ENCODE measurements around the gene NFIB.

Gene NFIB

DNA sequence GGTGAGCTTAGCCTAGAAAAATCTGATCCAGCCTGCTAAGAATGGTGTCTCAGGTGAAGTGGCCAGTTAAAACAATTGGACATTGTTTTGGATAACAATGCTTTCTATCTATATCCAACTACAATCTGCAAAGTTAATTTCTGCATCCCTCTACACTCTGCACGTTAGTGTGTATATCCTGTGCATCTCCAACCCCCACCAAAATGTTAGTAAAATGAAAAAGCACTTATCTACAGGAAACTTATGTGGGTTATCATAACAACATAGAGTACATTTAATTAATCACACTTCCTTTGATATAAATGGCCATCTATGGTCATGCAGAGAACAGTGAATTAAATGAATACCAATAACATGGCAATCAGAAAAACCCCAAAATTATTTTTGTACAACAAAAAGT, 158.7 kb downstream of the NFIB start:
- DNase-seq (ENCODE audit: low read depth in 2 of 2) = no peak

DNA sequence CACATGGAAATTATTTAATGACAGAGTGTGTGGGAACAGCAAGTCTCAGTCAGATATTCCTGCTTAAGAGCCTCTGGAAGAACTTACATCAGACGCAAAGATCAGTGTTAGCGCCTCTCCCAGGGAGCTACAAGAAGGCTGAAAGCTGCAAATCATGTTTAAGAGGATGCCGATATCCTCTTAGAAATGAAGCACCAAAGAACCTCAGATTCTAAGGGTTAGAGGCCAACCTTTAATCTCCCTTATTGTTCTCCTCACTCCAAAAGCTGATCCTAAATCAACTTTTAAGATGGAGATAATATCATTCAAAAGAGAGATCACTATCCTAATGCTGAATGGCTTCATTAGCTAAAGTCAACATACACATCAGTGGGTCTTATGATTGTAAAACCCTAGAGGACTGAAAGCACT, 160.6 kb downstream of the NFIB start:
- DNase-seq (ENCODE audit: low read depth in 2 of 2) = peak in 1 of 2 experiments; percentile 36

DNA sequence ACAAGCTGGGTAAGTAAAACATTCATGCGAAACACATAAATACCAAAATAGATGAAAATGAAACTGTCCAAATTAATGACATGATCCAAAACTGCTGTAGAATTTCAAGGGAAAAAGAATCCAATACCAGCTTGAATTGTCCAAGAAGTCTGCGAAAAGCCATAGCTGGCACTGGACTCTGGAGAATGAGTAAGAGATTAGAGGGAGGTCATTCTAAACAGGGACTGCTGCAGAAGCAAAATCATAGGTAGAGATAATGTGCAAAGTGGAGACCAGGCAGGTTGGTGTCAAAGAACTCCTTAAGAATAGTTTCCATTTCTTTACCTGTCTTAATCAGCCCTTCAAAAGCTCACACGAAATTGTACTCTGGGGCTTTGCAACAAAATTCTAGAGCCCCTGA, 162.5 kb downstream of the NFIB start:
- no peak for DNase-seq (ENCODE audit: low read depth in 2 of 2)

DNA sequence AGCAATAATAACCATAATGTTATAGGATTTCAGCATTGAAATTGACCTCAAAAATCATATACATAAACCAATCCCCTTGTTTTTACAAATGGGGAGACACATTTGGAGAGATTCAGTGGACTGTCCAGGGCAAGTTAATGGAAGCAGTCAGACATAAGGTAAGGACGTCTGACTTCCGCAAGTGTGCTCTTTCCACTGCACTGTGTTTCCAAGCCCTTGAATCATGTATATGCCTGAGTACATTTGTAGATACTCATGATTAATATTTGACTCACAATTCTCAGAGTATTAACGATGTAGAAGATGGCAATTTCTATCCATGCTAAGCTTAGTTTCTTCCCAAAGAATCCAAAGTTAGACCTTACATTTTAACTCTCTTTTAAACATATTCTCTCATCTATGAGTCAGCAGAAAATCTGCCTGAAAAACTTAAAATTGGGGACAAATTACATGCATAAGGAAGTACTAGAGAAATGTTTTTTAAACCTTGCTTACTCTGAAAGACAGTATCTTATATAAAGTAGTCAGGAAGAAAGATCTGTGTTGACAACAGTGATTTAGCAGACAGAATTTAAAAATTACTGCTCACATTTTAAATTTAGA, 165.3 kb downstream of the NFIB start:
- DNase-seq (ENCODE audit: low read depth in 2 of 2) = no peak

DNA sequence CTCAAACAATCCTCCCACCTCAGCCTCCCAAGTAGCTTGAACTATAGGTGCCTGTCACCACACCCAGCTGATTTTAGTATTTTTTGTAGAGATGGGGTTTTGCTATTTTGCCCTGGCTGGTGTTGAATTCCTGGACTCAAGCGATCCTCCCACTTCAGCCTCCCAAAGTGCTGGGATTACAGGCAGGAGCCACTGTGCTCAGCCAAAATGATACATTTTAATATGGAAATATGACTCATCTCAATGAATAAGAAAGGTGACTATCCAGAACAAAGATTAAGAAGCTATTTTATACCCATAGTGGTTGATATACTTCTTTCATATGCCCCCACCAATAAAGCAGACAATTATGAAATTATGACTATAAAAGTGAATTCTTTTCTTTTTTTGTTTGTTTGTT, 166.2 kb downstream of the NFIB start:
- DNase-seq (ENCODE audit: low read depth in 2 of 2) = no peak

DNA sequence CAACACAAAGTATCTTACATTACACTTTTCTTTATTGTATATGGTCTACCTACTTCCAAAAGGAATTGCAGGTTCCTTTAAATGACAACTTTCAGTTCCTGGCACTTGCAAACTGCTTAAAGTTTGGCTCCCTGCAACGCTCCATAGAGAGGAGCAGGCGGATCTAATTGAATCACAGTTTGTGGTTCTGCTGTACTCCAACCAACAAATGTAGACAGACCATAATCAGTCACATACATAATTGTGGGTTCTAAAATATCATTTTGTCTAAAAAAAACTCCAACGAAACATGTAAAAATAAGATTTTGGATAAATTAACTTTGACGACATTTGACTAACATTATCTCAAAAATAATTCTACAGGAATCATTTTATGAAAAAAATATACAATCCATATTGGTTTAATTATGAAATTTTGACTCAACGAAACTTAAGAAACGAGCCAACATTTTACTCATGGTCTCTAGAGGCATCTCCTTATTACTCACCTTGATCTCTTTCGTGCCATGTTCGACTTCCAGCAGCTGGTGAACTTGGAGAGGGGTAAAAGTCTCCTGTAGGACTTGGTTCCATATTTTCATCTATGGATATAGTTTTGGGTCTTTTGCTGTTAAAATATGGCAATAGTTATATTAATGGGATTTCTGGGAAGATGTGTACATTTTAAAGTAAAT, 167.6 kb downstream of the NFIB start:
- peak; percentile 55 to 61 for DNase-seq (ENCODE audit: low read depth in 2 of 2)

DNA sequence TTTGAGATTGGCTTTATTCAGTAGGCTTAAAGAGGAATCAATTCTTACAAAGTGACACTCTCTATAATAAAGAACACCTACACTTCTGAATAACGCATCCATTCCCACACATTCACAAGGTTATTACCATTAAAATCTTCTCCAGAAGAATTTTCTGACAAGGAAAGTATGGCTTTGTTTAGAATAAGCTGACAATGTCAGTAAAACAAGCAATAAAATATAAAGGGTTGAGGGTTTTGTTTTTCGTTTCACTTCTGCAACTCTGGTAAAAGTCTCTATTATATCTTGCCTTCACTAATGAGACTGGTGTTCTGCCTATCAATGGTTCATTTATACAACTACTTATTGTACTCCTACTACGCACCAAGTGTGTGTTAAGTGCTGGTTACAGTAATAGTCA, 169.7 kb downstream of the NFIB start:
- no peak for DNase-seq (ENCODE audit: low read depth in 2 of 2)

DNA sequence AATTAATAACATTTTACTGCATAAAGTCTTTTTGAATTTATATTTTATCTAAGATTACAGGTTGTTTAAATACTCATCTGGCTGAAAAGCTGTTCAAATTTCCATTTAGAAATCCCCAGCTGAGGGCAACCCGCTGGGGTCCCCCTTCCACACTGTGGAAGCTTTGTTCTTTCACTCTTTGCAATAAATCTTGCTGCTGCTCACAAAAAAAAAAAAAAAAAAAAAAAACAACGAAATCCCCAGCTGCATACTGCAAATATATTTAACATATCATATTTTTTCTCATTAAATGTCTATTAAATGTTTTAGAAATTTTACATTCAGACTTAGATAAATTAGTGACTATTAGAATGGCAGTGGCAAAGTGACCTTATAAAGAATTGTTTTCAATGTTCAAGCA, 172.2 kb downstream of the NFIB start:
- no peak for DNase-seq (ENCODE audit: low read depth in 2 of 2)

DNA sequence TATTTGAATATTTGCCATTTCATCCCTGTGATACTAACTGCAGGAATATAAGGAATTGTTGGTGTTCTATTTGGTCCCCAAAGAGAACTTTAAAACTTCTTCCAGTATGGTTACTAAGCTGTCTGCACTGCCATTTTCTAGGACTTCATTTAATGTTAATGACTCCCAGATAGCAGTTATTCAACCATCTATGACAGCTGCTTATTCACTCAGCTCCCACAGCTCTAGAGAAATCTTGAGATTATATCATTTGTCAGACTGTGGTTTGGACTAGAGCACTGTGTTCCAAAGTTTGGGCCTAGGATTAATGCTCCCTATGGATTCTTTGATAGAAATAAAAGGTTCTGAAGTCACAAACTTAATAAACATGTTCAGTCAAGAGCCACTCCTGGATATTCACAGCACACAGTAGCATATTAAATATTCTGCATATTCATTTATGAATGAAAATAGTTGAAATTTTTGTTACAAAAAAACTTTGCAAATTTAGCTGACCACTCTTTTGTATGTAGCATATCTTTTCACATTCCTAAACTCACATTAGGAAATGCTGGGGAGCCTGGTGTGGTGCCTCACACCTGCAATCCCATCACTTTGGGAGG, 173.7 kb downstream of the NFIB start:
- DNase-seq (ENCODE audit: low read depth in 2 of 2) = peak; percentile 33 to 48

DNA sequence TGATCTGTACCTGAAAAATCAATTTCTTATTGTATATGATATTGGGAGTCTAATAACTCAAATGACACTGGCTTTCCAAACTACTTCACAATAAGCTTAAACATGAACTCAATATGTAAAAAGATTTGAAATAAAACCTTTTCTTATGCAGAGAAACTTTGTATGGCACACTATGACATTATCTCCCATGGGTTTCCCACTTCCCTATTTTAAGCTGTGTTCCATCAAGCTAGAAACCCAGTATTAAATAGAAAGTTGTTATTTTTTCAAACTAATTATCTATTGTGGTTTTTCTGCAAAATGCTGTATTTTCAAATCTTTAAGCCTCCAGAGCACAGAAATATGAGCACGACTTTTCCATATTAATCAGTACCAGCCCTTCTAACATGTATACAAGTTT, 174.7 kb downstream of the NFIB start:
- DNase-seq (ENCODE audit: low read depth in 2 of 2) = no peak

DNA sequence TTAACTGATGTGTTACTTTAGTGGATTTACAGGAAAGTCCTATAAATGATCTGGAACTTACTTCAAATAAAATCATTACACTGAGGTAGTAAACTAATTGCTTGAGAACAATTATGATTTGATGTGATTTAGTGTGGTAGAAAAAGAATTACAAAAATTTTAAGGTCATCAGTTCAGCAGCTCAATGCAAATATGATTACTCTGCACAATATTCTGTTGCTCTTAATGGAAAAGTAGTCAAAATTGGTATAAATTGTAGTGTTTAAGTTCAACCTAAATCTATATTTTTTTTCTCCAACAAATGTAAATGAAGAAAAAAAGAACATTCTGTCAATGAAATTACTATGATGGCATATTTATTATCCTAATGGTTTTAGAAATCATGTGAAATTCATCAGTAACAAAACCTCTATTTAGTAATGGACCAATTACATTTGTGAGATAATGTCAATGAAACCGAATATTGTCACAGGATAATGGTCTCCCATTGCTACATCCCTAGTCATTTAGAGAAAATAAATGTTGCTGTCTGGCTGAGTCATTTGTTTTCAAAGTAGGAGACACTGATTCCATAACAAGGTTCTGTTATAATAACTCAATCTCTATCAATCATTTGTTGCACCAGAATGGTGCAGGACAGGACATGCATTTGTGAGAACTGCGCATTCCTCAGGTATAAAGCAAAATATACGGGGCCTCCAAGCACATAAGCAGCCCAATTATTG, 177.1 kb downstream of the NFIB start:
- DNase-seq (ENCODE audit: low read depth in 2 of 2) = no peak

DNA sequence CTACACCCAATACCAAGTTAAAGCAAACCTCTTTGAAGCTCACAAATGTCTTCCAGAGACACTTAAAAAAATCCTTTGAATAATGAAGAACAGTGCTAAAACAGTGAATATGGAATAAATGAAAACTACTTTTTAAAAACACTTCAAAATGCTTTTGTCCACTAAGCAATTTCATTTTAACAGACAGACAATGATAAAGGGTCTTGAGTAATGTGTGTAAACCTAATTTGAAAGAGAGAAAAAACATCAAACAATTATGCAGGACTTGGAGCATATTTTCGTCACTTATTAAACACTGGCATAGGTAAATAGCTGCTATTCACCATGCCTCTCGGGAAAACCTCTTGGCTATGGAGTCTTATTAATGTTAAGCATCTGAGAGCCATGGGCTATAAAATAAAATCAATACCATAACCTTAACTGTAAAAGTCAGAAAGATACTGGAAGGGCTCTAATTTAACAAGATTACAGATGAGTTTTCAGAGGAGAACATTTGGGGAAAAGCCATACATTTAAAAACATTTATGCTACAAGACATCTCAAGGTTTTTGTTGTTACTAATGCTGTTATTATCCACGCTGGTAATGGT, 177.8 kb downstream of the NFIB start:
- no peak for DNase-seq (ENCODE audit: low read depth in 2 of 2)

DNA sequence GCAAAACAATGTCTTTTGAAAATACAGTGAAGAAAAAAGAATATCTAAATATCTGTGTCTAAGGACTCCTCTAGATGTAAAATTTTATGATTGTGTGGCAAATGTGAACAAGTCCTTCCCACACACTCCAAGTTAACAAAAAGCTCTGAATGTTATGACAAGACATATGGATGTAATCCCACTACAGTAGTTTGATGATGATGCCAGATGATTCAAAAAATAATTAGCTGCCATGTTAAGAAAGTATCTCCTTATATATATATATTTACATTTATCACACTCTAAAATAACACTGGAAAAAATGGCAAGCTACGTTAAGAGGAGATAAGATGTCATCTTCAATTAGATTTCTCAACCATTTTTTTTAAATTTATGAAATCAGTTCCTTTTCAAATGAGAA, 178.5 kb downstream of the NFIB start:
- no peak for DNase-seq (ENCODE audit: low read depth in 2 of 2)

DNA sequence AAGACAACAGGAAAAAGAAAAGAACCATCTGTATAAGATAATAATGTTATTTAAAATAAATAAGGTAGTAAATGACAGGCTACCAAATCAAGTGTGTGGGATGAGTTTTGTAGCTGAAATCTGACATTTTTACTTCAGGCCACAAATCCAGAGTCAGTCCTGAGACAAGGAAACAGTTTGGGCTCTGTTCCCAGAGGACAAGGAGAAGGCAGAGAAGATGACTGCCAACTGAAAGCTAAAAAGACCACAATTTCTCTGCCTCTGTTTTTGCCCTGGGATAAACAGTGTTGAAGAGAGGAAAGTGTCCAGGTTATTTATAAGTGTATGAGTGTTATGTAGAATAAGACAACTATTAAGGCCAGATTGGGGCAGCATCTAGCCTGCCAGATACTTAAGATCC, 180.5 kb downstream of the NFIB start:
- DNase-seq (ENCODE audit: low read depth in 2 of 2) = no peak

DNA sequence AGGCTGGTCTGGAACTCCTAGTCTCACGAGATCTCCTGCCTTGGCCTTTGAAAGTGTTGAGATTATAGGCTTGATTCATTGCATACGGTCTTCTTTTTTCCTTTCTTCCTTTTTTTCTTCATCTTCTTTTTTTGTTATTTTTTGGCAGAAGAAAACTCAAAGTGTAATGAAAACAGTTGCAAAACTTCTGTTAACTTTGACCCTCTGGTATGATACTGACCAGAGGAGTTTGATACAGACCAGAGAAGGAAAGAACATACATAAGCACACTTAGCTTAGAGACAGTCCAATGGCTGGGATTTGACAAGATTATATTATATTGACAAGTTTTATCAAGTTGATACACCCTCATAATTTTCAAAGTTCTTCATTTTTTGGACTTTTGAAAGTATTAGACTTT, 181.2 kb downstream of the NFIB start:
- DNase-seq (ENCODE audit: low read depth in 2 of 2) = no peak

DNA sequence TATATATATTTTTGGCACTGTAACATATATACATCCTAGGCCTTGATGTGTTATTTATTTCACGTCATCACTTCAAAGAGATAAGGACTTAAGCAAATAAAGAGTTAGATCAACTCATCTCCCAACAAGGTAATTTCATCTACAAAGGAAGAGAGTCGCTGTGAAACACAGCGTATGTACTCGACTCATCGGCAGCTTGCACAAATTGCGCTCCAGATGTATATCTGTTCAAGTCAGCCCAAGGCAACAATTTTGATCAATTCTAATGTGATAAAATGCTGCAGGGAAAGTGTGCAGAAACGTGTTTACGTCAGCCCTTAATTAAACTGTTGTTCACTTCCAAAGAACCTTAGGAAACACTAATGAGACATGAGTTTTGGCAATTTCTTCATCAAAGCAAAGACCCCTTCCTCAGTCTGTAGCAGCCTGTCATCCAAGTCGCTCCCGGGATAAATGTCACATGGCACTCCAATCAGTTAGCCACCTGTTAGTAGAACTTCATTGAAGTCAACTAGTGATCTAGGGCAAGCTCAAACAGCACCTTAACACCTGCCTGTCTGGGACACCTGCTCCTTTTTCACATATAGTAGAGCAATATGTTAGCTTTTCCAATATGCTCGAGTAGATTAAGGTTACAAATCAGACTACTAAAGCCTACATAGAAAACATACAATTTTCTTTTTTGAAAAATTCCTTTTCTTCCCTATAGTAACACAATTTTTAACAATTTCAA, 182.4 kb downstream of the NFIB start:
- no peak for DNase-seq (ENCODE audit: low read depth in 2 of 2)

DNA sequence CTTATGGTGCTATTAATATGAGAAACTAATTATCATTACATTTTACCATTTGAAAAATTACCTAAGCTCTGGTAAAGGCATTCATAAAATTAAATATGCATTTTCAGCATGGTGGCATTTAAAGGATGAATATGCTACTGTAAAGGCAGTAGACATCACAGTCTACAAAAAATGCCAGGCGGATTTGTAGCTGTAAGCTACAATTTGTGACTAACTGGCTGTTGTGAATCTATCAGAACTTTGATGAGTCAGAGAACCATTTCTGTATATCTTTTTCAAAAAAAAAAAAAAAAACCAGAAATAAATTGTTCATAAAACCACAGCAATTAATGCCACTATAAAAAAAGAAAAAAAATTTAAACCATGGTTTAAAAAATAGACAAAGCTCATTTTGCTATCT, 186.3 kb downstream of the NFIB start:
- DNase-seq (ENCODE audit: low read depth in 2 of 2) = no peak

DNA sequence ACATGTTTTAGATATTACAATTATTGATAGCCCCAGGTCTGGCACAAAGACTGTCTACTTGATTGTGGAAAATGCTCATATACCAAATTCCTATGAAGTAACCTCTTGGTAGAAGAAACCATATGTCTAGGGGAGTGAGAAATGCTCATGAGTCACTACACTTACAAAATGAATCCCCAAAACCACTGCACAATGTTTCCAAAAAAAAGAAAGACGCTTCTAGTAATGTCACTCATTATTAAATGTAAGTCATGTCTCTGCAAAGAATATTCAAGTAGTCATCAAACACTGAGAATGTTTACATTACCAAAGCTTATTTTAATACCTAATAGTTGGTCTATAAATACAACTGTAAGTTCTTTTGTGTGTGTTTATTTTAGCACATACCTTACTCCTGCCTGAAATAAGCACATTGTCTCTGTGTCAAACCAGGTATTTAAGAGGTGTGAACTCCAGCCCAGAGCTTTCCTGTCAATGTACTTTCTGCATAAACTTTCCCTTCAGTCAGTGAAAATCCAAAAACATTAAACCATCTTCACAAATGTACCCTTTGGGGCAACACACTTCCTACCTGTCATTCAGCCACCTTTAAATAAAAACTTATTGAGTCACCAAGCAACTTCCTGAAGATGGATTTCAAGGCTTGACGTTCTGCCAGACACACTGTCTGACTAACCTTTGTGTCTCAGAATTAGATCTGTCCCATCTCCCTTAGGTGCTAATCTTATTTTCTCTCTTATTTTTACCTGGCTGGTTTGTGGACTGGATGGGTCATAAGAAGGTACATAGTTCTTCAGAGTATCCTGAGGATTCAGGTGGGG, 194.0 kb downstream of the NFIB start:
- peak; percentile 47 to 48 for DNase-seq (ENCODE audit: low read depth in 2 of 2)

DNA sequence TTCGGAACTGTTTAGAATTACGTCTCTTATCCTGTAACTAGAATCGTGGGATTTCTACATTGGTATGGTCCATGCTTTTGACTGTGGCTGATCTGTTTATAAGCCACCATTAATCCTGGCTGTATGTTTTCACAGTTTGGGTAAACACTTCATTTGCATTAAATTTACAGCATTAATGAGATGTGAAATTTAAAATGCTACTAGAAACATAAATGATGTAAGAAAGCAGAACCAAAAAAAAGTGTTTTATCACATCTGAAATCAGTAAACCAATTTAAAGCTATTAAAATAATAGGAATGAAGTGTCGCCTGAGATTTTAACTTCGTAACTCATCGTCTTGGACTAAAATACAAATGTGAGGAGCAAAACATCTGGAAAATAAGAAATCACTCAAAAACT, 201.7 kb downstream of the NFIB start:
- DNase-seq (ENCODE audit: low read depth in 2 of 2) = no peak

DNA sequence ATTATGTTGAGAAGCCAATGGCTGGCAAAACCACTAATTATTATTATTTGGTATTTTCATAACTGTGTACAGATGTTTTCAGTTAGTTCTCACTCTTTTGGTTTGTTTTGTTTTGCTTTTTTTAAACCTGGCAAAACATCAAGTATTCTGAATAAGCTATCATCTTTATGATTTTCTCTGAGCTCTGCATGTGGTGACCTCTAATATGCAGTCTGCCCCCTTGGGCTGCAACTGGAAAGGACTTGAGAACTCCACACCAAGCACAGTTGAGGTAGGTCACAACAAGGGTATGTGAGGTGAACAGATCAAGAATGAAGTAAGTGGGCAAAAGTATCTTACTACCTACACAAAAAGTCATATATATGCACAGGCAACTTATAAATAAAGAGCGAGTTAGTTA, 202.2 kb downstream of the NFIB start:
- peak; percentile 53 to 61 for DNase-seq (ENCODE audit: low read depth in 2 of 2)

DNA sequence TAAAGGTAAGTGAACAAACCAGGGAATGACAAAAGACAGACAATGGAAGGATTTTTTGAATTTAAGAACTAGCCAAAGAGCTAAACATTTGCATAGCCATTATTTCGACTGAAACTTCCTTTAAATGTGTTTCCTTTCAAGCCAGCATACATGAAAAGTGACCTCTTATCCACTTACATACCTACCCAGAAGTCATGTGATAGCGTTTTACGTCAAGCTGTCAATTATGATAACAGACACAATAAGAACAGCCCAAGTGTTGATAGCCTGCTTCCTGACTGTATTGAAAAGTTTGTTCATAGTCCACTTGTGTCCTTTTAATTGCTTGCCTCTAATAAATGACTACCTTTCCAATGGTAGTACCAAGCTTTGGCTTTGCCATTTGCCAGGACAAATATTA, 206.0 kb downstream of the NFIB start:
- DNase-seq (ENCODE audit: low read depth in 2 of 2) = no peak

Measured in fibroblast of skin of left biceps (primary cell).